Fibroblast of skin of right biceps (primary cell): ENCODE data around the gene TIFAB.

ENCODE experiments used
- DNase-seq: peaks from one replicate; pipeline ENCODE4 v3.0.0-alpha.2; 2013

The TIFAB gene

GRCh38 chr5:135440916-135441315 lies 11.2 kb downstream of the TIFAB start:
- DNase-seq: no peak

GRCh38 chr5:135439231-135440205 lies 12.6 kb downstream of the TIFAB start:
- DNase-seq: peak; percentile 19

DNA sequence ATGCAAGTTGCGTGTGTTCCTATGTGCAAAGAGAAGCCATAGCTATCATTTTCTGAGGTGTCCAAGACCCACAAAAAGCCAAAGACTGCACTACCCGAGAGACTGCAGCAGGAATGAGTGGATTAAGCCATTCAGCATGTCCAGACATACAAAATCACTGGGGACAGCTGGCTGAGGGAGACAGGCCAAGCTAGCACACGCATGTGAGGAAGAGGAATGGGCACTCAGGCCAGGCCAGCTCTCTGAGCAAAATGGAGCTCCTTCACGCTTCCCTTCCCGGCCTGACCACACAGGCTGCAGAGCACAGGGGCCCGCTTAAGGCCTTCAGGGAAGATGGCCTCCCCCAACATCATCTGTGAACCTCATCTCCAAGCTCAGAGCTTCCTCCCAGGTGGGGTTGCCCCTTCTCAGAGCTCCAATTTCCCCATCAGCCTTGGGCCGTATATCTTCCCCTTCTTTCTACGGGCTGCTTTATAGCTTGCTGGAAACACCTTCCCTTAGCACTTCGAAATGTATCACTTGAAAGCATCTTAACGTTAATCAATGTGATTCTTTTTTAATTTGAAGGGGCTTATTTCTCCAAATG lies 13.4 kb downstream of the TIFAB start:
- DNase-seq: no peak

GRCh38 chr5:135437796-135438560 lies 14.2 kb downstream of the TIFAB start:
- peak; percentile 97 for DNase-seq

DNA sequence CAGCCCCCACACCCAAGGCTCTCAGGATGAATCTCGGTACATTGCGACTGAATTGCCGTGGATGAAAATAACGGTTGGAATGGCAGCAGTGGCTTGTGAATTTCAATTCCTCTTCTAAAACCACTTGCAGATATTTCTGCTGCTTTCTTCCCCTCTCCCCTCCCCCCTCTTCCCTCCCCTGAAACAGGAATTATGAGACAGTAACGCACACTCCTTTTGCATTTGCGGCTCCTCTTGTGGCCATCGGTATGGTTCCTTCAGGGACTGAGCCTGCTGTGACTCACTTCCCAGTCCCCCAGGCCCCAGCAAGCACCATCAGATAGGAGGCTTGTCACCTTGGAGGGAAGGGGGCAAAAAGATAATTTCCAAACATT lies 14.7 kb downstream of the TIFAB start:
- peak; percentile 81 for DNase-seq

DNA sequence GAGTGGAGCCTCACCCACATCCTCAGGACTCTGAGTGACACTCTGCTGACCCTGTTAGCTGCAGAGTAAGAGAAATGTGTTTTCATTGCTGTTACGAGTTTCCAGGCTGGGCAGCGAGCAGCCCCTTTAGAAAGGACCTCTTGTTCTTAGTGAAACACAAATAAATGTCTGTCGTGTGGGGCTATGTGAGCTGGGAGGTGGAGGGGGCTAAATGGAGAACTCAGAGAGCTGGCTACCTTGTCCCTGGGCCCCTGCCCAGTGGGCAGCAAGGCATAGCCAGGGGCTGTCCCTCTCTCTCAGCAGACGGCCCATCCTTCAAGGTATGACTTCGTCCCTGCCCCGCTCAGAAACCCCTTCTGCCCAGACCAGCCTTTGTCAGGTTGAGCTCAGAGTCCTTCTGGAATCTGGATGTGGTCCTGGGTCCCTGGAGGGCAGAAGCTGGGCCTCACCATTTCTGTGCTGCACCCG lies 15.2 kb downstream of the TIFAB start:
- no peak for DNase-seq

DNA sequence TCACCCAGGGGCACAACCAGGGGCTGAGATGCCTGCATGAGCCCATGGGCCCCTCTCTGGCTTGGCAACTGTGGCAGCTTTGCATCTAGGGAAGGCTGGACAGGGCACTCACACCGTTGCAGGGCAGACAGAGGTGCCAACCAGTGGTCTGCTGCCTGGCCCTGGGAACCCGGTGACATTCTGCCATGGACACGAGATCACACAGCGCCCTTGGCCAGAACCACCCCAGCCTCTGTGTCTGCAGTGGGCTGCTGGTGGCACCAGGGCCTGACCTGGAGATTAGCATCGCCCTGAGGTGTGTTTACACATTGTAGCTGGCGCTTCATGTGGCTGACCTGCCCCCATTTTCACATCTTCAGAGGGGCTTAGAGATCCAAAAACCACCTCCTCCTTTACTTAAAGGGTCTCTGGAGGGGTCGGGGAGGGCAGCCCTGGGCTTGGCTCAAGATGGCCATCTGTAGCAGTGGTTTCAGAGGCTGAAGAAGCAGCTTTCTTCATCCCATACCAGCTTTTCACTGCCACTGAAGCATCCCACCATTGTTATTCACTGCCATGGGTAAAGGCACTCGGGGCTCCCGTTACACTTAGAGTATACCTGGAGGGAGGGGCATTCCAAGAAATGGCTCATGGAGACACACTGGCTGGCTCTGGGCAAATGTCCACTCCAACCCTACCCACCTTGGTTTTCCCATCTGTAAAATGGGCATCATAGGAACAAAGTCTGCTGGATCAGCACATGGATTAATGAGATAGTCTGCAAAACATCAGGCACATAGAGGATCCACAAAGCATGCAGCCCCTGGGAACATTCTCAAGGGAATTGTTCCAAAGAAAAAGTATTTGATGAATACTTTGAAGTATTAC lies 16.5 kb downstream of the TIFAB start:
- DNase-seq: peak; percentile 35

DNA sequence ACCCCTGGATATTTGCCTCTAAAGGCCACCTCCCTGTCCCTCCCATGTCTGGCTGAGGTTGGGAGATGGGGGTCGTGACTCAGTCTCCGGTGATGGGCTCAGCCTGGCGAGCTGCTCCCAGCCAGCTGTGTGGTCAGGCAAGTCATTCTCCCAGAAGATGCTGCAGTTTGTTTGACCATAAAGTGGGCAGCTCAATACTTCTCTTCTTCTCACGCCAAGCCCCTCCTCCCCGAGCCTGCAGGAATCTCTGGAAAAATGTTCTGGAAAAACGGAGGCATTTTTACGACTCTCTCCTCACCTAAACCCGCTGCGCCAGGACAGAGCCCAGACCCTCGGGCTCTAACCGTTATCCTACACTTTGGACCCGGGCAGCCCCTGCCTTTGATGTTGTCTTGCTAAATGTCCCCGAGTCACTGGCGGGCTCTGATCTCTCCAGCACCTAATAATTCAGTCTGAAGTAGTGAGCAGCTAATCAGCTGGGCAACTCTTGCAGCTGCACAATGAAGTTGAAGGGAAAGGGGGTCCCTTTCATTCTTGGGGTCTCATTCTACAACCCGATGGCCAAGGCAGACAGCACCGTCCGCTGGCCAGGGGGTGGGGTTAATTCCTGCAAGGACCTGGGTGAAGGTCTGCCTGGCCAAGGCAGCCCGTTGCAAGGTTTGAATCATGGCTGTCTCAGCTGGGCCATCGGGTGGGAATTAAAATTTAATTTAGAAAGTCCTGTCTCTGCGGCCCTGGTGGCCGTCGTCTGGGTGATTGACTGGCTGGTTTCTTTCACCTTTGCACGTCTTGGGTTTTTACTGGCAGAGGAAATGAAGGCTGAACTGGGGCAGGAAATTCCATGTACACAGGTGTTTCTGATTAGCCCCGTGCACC lies 17.3 kb downstream of the TIFAB start:
- DNase-seq: peak; percentile 72

DNA sequence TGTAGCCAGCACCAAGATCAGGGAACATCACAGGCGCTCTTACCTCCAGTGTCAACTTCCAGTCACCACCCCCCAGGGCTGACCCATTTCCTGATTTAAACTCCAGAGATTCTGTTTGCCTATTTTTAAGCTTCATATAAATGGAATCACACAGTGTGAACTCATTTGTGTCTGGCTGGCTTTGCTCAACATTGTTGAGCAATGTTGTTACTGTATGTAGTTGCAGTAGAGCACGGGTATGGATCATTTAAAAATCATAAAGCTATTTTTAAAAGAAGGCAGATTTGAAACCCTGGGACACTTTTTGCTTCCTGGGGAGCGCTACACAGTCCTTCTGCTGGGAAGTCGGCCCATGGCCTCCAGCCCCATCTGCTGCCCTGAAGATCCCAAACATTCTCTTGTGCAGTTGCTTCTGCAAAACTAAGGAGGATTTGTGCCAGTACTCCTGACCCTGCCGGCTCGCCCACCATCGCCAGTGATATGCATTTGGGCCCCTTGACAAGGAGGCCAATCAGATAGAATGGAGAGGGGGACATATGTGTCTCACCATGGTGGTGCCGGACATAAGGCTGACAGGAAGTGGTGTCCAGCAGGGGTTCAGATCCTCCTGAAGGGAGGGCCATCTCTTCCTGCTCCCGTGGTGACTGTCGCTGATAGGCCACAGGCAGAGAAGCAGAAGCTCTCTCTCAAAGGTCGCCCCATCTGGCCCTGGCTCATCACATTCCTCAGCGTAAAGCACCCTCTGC lies 18.3 kb downstream of the TIFAB start:
- peak; percentile 72 for DNase-seq

GRCh38 chr5:135432113-135432512 lies 20.0 kb downstream of the TIFAB start:
- DNase-seq: no peak

- DNase-seq: no peak
Measured at GRCh38 chr5:135430135-135430437, 22.1 kb downstream of the TIFAB start.

DNA sequence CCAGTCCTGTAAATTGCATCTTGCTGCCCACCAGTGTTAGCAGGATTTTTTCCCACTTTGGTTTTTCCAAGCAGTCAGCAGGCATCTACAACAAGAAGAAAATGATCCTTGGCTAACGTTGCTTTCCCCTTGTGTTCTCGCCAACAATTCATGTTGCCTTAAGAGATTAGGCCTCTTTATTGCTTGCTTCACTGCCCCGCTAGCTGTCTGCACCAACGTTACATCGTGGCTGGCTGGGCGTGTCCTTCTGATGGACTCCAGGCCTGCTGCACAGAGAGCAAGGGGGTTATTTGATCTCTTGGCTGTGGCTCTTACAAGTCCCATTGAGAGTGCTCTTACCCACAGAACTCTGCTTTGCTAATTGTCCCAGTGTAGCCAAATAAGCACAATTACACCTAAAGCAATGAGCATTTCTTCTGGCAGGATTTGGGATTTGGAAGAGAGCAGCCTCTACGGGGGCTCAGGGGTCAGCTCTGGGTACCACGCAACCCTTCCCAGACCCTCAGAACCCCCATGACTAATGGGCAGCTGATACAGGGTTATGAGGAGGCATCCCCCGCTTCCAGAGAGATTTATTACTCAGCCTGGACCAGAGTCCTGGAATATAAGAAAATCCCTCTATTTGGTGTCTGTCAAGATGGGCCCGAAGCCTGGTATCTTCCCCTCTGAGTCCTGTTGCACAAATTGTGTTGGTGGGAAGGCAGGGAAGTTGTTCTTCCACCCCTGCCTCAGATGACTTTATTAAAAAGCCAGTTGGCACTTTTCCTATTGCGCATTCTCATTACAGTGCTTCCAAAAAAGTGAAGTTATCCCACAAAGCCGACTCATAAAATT lies 22.6 kb downstream of the TIFAB start:
- DNase-seq: peak; percentile 31

DNA sequence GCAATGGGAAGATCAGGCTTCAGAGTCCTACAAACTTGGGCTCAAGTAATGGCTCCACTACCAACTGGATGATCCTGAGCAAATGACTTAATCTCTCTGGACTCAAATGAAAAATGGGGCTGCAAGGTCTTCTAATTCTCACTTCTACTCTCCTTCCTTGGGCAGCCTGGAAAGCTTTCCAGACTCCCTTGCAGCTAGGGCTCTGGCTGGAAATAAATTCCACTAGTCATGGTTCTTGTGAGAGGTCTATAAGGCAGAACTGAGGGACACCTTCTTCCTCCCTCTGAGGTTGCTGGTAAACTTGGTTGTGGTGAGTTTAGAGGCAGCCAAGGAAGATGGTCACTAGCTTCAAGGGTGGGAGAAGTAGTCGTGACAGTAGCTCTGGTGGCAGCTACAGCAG lies 23.6 kb downstream of the TIFAB start:
- DNase-seq: no peak

DNA sequence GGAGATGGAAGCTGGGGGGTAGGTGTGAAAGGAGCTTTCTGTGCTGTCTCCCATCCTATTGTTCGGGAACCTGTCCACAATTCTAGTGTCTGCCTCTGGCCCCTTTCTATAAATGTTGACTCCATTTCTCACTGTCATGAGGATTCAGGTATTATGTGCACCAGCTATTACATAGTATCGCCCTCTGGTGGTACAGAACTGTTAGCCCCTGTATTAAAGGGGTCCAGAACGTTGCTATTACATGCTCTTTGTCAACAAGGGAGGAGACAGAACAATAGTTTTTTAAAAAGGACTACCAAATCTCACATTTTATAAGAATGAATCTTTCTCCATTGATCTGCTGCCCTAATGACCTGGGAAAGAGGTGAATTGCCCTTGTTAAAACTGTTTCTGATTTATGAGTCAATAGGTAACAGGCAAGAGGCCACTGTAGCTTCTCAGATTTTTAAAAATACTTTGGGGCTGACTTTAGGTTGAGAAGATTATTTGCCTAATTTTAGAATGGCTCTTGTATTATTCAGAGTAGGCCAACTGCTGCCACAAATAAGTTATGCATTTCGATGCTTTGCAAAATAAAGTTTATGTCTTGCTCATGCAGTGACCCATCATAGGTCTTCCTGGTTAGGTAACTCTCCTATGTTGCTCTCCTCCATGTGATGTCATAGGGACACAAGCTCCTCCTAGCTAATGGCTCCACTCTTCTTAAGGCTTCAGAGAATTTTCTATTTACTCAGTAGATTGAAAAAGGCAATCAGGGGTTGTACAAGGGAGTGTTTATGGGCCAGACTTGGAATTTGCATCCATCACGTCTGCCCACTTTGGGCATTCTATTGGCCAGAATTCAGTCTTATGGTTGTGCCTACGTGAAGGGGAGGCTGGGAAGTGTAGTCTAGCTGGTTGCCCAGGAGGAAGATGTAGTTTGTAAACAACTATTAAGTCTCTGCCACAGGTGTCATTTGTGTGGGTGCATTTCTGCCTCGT lies 25.8 kb downstream of the TIFAB start:
- DNase-seq: peak; percentile 45

GRCh38 chr5:135425641-135426040 lies 26.5 kb downstream of the TIFAB start:
- no peak for DNase-seq

DNA sequence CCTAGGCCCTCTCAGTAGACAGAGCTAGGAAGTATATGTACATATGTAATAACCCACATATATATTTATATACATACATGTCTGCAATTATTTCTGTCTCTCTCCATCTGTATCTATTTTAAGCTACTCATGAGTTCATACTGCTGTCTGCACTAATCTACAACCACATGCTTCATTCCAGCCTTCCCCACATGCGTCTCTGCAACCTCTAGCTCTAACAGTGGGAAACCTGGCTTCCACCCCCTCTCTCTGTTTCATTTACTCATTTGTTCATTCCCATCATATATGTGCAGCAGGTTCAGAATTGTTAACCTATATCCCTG lies 28.3 kb downstream of the TIFAB start:
- peak; percentile 34 for DNase-seq

DNA sequence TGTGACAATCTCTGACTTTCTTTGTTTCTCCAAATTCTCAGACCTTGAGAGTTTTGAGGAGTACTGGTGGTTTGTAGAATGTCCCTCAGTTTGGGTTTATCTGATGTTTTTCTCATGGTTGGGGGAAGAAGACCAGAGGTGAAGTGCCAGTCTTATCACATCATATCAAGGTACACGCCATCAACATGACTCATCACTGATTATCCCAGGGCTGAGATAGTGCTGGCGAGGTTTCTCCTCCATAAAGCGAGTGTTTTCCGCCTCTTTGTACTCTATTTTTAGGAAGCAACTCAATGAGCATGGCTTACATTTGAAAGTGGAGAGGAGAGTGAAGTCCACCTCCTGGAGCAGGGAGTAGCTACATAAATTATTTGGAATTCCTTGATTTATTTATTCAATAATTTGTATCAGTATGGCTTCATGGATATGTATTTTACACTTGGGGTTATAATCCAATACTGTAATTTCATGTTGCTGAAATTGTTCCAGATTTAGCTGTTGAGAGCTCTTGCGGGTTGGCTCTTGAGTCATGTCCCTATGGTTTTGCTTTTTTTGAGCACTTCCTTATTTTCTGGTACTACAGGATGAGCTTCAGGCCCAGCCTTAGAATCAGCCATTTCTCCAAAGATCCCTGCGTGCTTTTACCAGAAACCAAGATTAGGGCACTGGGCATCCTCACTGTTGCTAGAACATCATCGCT lies 28.9 kb downstream of the TIFAB start:
- peak; percentile 36 for DNase-seq

GRCh38 chr5:135422419-135422818 lies 29.7 kb downstream of the TIFAB start:
- DNase-seq: no peak
